Measurements from ENCODE around the gene EXD2.

GRCh38 chr14:69208666-69209065 lies 17.4 kb downstream of the EXD2 start:
- TF ChIP-seq CTCF (conservative IDR thresholded peaks at IDR 0.05) (no peak), ZFX (IDR thresholded peaks at IDR 0.05) (no peak)
